ENCODE results near the gene CD300H.
"Not testable (repeated sequence)": the region's sequence is repeated elsewhere in the genome, so short reads cannot be mapped to it uniquely, and the experiment has no call there.

CD300H gene

DNA sequence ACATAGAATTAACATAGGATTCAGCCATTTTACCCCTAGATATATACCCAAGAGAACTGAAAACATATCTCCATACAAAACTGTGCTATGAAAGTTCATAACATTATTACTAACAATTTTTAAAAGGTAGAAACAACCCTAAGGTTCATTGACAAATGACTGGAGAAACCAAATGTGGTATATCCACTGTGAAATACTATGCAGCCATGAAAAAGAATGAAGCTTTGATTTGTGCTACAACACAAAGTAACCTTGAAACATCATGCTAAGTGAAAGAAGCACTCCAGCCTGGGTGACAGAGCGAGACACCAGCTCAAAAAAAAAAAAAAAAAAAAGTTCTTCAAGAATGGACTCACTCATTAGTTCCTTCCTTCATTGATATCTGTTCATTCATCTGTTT lies 24.2 kb upstream of the CD300H start:
- H3K4me3 ChIP-seq (ENCODE audit: low read depth, low read length) = no peak overlapping the region
- DNase-seq (ENCODE audit: low read depth) = no peak

DNA sequence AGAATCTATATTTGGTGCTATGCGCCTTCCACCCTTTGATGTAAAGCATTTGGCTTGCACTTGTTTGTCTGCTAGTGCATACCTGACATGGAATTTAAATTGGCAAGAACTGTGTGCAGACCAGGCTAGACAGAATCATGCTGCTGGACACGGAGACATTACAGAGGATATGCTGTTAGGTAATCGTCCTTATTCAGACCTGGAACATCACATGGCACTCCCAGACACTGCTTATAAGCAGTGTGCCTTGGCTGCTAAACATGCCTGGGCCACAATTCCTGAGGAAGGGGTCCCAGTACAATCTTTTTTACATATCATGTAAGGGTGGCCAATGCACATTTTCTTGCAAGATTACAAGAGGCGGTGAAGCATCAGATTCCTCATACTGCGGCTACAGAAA lies 18.4 kb upstream of the CD300H start:
- no peak for DNase-seq (ENCODE audit: low read depth)
- H3K4me3 ChIP-seq (ENCODE audit: low read depth, low read length) = no peak overlapping the region

- DNase-seq (ENCODE audit: low read depth) = no peak
- H3K4me3 ChIP-seq (ENCODE audit: low read depth, low read length) = no peak overlapping the region
Measured at GRCh38 chr17:74584292-74585060, 17.2 kb upstream of the CD300H start.

- H3K4me3 ChIP-seq (ENCODE audit: low read depth, low read length) = no peak overlapping the region
- no peak for DNase-seq (ENCODE audit: low read depth)
Measured at GRCh38 chr17:74582633-74583032, 15.3 kb upstream of the CD300H start.

- no peak for DNase-seq (ENCODE audit: low read depth)
- no peak overlapping the region for H3K4me3 ChIP-seq (ENCODE audit: low read depth, low read length)
Measured at GRCh38 chr17:74579900-74580299, 12.6 kb upstream of the CD300H start.

- H3K4me3 ChIP-seq (ENCODE audit: low read depth, low read length) = no peak overlapping the region
- no peak for DNase-seq (ENCODE audit: low read depth)
Measured at GRCh38 chr17:74578979-74579378, 11.7 kb upstream of the CD300H start.

GRCh38 chr17:74574489-74575142 lies 7.3 kb upstream of the CD300H start:
- no peak overlapping the region for H3K4me3 ChIP-seq (ENCODE audit: low read depth, low read length)
- no peak for DNase-seq (ENCODE audit: low read depth)

GRCh38 chr17:74573635-74574034 lies 6.3 kb upstream of the CD300H start:
- DNase-seq (ENCODE audit: low read depth); H3K4me3 ChIP-seq (ENCODE audit: low read depth, low read length): not testable (repeated sequence)

DNA sequence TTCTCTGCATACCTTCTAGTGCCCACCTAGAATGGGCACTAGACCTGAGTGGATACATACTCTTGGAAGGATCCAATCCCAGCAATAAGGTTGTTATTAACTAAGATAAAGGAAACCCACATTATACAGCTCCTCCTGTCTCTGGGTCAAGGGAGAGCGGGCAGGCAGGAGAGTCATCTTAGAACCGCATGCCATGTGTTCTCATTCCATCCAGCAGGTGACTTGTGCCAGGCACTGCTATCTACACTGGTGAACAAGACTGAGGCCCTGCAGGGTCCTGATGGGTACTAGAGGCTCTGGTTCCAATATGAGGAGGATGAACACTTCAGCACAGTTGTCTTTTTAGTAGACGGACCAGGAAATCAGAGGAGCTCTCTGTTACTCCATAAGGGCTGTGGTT lies 5.9 kb upstream of the CD300H start:
- no peak overlapping the region for H3K4me3 ChIP-seq (ENCODE audit: low read depth, low read length)
- DNase-seq (ENCODE audit: low read depth) = no peak

DNA sequence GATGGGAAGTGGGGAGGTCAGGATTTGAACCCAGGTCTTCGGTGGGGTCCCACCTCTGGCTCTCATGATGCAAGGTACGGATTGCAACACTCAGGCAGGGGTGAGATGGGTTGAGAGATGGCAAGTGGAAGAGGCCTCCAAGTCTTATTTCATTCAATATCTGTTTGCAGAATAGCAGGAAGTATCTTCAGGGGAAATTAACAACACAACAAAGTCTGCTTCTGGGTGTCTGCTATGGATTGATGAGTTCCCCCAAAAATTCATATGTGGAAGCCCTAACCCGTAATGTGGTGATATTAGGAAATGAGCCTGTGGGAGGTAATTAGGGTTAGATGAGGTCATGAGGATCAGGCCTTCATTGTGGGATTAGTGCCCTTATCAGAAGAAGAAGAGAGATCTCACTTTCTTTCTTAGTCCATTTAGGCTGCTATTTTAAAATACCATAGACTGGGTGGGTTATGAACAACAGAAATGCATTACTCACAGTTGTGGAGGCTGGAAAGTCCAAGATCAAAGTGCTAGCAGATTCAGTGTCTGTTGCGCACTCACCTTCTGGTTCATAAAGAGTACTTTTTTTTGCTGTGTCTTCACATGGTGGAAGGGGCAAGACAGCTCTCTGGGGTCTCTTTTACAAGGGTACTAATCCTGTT lies 4.4 kb upstream of the CD300H start:
- no peak for DNase-seq (ENCODE audit: low read depth)

DNA sequence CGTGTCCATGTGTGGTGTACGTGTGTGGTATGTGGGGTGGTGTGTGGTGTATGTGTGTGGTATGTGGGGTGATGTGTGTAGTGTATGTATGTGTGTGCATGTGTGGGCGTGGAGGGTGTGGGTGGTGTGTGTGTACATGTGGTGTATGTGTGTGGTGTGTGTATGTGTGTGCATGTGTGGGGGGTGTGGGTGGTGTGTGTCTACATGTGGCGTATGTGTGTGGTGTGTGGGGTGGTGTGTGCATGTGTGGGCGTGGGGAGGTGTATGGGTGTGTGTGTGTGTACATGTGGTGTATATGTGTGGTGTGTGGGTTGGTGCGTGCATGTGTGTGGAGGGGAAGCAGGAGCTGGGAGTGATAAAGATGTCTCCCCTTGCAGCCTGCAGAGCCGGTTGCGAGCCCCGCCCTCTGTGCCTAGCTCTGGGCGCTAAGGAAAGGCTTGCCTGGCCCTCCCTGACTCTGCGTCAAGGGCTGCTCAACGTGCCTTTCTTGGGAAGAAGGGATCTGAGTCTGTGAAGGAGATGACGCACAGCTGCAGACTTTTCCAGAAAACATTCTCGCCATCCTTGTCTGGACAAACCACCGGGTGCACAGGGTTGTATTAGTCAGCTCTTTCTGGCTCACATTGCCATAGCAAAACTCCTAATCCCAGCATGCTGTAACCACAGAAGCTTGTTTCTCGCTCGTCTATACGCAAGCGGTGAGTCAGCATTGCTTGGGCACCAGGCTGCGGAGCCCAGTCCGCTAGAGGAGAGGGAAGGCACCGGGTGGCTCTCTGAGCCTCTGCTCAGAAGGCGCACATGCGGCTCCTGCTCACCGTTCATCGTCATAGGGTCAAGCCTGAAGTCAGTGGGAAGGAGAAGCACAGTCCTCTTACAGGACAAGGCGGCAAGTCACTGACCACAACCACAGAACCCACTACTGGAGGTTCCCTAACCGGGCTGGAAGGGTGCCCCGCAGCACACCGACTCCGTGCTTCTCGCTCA lies 2.0 kb upstream of the CD300H start:
- peak; percentile 56 for DNase-seq (ENCODE audit: low read depth)
- H3K4me3 ChIP-seq (ENCODE audit: low read depth, low read length) = no peak overlapping the region

More for the DNA sequence above, 4.4 kb upstream of the CD300H start:
- no peak overlapping the region for H3K4me3 ChIP-seq (ENCODE audit: low read depth, low read length)

GRCh38 chr17:74568106-74568873 lies 981 bp upstream of the CD300H start:
- DNase-seq (ENCODE audit: low read depth) = no peak
- no peak overlapping the region for H3K4me3 ChIP-seq (ENCODE audit: low read depth, low read length)

DNA sequence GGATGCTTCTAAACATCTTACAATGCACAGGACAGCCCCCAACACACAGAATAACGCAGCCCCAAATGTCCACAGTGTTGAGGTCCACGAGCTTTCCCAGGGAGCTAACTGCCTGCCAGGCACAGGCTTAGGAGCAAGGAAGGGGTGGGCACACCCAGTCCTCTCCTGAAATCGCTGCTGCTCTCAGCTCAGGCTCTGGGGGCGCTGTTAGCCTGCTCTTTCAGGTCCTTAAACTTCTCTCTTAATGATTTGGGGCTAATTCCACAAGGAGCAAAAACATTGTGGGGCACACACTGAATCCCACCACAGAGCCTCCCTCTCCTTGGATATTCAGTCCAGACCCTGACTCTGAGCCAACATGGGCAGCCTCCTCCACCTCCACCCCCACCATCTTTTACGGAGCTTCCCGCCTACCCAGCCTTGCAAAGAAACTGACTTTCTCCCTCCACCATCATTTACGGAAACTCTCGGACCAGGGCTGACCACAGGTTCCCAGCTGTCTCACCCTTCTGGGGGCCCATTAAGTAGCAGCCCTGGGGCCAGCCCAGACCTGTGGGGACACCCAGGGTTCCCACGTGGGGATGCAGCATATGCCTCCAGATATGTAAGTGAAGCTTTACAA lies 1.1 kb downstream of the CD300H start:
- H3K4me3 ChIP-seq (ENCODE audit: low read depth, low read length) = no peak overlapping the region

DNA sequence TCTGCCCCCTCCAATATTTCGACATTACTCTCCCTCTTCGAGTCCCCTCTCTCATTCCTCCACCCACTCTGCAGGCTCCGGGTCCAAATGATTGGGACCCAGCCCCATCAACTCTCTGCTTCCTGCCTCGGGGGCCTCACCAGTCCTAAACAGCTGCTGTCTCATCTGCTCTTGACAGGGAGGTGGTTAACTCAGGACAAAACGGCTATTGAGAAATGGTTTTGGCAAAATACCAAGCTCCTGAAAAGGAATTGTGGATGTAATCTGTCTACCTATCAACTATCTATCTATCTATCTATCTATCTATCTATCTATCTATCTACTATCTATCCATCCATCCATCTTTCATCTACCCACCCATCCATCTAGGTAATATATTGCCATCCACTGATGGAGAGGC lies 2.2 kb downstream of the CD300H start:
- no peak overlapping the region for H3K4me3 ChIP-seq (ENCODE audit: low read depth, low read length)
- no peak for DNase-seq (ENCODE audit: low read depth)

More for the DNA sequence above, 1.1 kb downstream of the CD300H start:
- DNase-seq (ENCODE audit: low read depth) = no peak

DNA sequence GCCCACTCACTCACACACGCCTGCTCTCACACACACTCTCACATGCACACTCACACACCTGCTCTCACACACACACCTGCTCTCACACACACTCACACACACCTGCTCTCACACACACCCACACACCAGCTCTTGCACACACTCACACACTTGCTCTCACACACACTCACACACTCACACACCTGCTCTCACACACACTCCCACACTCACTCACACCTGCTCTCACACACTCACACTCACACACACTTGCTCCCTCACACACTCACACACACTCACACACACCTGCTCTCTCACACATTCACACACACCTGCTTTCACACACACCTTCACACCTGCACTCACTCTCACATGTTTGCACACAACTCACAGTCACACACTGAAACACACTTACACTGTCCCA lies 4.0 kb downstream of the CD300H start:
- DNase-seq (ENCODE audit: low read depth) = no peak
- H3K4me3 ChIP-seq (ENCODE audit: low read depth, low read length) = no peak overlapping the region

- H3K4me3 ChIP-seq (ENCODE audit: low read depth, low read length) = no peak overlapping the region
- no peak for DNase-seq (ENCODE audit: low read depth)
Measured at GRCh38 chr17:74561586-74561985, 5.7 kb downstream of the CD300H start.

DNA sequence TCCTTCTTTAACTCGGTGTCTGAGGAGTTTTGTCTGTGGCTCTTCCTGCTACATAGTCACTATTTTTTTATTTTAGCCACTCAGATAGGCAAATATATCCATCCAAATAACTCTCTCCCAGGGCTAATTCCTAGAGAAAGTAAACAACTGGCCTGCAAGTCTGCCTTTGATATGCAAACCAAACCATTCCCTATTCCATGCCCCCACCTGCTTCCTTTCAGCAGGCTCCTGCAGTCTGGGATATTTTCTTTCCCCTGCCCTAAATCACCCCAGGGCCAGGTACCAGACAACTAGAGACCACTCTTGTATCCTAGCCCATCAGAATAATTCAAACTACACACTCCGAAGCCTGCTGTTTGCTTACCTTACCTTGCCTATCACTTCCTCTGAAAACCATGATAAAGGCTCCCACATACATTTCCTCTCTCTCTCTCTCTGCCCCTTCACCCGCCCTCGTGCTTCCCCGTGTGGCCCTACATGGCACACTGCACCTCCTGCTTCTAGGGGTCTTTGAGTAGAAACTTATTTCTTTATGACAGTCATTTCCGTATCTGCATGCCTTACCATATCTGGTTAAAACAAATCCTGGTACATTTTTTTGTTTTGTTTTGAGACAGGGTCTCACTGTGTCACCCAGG lies 8.3 kb downstream of the CD300H start:
- no peak for DNase-seq (ENCODE audit: low read depth)
- H3K4me3 ChIP-seq (ENCODE audit: low read depth, low read length) = no peak overlapping the region

GRCh38 chr17:74558402-74558801 lies 8.9 kb downstream of the CD300H start:
- DNase-seq (ENCODE audit: low read depth); H3K4me3 ChIP-seq (ENCODE audit: low read depth, low read length): not testable (repeated sequence)
